NCI-H2227 (cell line): ENCODE results near the gene ZNF618.

Experiments
- DNase-seq: peaks from one replicate; lab custom pipeline; 2025; ENCODE audit not compliant: unreplicated experiment; lab: John Stamatoyannopoulos, UW

Gene ZNF618

DNA sequence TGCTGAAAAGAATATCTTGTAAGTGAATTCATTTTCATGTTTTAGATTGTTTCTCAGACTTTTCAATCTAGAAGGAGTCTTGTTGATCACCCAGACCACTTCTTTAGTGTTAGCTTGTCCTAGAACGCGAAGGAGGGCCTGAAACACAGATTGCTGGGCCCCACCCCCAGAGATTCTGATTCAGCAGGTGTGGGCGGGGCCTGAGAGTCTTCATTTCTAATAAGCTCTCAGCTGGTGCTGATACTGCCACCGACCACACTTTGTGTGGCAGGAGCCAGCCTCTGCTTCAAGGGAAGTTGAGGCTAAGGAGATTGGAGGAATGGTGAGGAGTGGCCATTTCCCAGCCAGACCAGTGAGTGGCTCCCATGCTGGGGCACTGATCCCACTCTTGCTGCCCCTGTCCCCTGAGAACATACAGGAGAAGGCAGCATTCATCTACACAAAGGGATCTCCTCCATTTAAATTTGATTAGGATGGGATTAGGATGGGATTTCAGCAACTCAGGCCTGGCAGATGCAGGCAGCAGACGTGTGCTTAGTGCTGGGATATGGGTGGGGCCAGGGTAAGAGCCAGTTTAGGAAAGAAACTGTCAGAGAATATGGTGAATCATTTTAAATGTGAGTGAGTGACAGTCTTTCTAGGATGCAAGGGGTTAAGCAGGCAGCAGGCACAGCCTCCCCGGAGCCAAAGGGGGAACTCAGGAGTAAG lies 35.9 kb downstream of the ZNF618 start:
- no peak for DNase-seq

DNA sequence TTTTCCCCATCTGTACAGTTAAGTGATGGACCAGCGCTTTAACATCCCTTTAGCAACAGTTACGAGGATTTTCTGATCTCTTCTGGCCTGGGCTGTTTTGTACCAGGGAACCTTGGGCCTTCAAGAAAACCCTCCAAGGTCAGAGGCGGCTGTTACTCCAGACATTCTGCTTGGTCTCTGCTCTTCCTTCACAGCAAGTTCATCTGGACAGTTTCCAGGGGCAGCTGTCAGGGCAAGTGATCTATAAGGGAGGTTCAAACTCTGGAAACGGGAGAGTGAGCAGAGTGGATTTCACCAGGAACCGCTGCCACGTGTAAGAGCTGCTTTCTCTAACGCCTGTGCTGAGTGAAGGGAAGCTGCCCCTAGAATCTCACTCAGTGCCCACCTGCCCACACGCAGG lies 36.7 kb downstream of the ZNF618 start:
- DNase-seq, result no peak

DNA sequence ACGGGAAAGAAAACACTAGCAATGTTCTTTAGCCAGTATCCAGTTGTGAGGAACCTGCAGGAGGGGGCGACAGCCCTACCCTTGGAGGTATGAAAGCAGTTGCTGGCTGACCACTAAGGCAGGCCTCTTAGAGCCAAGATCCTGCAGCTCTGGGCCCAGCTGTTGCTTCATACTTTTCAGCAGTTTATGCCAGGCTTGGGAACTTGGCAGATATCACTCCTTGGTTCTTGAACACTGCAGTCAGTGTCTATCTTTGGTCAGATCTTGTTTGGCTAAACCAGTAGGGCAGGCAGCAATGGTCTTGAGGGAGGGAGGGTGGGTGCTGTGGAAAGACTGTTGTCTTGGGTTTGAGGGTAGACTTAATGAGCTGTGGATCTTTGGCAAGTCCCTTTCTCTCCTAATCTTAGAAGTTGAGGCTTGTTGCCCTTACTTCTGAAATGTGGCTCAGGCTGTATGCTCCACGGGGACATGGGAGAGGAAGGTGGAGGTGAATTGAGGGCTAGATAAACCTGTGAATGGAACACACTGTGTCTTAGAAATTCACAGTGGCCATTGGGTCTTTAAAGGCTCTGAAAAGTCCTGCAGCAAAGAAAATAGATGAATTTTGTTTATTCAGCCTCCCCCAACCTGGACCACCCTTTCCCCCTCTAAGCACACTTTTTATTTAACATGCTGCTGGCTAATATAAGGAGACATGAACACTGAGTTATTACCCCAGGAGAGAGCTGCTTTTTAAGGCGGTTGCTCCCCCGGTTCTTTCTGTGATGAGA lies 37.5 kb downstream of the ZNF618 start:
- no peak for DNase-seq

DNA sequence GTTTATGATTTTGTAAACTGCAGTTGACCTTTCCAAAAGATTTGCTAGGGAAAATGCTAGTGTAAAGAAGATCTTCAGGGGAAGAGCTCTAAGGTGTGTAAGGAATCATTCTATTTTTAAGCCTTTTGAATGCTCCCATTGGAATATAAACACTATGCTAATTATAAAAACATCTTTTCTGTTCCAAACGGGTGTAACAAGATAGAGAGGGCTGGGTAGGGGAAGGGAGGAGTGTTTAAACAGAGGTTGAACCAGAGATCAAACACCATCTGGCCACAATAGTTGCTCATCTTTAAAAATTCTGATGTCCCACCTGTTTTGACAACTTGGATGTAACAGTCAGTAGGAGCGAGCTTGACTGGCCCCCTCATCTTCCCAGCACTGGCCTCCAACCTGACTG lies 38.4 kb downstream of the ZNF618 start:
- no peak for DNase-seq

DNA sequence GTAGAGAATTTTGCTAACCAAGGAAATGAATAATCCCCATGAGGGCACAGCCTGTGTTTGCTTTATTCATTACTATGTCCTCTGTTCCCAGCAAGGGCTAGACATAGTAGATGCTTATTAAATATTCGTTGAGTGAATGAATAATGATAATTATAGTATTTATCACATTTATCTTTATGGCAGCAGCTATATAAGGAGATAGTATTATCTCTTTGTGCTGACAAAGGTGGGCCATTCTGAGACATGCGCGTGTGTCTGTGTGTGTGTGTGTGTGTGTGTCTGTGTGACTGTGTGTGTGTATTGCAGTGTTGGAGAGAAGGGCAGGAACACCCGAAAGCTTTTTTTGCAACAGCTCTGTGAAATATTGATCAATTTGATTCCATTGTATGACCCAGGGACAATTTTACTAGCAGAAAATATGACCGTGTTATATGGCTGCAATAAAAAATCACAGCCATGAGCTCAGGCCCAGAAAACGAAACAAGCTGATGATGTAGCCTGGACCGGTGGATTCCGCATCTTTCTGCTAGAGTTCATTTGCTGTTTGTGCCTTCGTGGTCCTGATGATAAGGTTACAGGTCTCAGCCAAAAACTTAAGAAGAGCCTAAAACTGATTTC lies 39.8 kb downstream of the ZNF618 start:
- no peak for DNase-seq

DNA sequence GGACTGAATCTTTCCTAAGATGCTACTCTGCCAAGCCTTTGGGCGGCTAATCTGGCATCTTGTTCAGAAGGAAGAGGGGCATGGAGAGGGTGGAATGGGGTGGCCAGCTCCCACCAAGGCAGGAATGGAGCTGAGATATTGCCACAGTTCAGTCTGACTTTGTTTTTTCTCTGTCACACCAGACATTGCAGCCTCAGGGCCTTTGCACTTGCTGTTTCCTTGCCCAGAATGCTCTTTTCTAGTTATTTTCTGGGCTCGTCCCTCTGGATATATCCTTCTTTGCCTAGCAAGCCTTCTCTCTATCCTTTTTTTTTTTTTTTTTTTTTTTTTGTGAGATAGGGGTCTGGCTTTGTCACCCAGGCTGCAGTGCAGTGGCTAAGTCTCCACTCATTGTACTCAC lies 40.8 kb downstream of the ZNF618 start:
- DNase-seq, result no peak

DNA sequence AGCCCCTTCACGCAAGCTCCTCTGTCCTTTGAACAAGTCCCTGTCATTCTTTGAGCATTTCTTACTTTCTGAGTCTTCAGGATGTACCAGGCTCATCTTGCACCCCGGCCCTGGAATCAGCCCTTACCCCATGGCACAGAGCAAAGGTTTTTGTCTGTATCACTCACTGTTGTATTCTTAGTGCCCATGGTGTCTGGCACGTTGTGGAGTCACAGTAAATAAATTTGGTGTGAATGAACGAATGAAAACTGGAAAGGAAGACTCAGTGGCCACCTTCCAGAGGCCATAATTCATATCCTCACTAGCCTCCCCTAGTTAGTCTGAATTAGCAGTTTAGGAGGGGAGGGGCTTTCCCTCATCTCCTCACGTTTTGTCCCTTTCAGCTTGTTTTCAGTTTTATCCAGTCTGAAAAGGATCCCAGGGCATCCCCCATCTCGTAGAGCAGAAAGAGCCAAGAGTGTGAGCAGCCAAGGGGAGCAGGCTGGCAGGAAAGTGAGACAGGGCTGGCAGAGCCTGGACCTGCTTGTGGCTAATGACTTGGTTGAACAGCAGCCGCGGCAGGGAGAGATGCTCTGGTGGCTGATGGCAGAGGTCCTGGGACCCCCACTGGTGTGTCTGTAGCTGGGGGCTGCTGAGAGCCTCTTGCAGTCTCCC lies 42.7 kb downstream of the ZNF618 start:
- DNase-seq, result no peak

DNA sequence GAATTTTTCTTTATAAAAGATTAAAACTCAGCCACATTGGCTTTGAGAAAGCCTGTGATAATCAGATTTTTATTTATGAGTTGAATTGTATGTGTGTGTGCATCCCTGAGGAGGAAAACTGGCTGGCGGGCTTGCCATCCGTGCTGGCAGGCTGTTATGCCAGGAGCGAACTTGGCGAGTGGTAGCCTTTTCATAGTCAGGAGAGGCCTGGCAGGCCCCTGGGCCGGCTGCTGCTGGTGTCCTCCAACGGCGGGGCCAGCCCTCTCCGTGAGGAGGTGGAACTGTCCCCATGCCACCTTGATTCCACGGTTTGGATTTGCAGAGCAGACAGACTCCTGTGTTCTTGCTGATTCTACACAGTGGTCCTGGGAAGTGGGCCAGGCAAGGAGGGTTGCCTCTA lies 43.3 kb downstream of the ZNF618 start:
- DNase-seq, result no peak

DNA sequence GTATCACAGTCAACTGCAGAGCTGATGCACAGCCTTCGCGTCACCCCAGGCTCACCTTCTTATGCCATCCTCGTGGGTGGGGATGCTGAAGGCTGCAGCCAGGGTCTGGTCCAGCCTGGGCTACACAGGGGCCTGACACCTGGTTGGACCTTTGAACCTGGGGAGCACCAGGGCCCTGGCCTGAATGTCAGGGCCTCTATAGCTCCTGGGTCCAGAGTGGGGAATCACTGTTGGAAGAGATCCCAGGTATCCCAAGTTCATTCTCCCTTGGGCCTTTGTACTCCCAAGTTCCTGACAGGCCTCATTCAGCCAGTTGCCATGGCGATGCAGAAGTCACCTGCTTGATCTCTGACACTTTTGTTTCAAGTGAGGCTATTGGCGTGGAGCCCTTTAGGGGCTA lies 43.8 kb downstream of the ZNF618 start:
- no peak for DNase-seq

DNA sequence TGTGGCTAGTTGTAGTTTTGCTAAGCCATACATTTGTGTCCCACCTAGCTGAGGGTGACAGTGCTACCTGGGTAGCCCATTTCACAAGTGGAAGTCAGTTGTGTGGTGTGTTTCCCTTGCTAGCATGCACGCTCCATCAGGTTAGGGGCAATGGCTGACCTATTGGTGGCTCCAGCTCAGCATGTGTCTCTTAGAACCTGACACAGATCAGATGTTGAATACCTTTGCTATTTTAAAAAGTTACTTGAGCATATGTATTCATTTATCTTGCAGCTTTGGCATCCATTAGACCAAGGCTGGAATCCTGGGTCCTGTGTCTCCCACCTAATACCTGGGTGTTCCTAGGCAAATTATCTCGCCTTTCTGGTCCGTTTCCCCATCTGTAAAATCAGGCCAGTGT lies 44.8 kb downstream of the ZNF618 start:
- no peak for DNase-seq

DNA sequence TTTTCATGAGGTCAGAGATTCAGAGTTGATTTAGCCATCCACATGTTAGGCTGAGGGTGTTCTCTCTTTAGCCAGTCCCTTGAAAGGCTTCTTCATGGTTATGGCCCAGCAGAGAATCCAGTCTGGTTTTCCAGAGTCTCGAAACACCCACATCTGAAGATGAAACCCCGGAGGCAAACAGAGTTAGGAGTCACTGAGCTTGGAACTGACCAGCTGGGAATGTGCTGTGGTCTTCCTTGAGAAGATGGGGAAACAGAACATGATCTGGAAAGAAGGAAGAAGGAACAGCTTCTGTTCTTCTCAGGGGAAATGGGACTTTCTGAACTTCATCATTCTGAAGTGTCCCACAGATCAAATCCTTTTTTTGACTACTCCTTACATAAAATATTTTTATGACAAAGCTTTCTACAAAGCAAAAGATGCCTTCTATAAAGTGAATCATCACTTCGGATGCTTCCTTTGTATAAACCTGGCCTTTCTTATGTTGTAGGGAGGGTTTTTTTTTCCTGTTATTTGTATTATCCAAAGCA lies 45.4 kb downstream of the ZNF618 start:
- DNase-seq, result no peak

DNA sequence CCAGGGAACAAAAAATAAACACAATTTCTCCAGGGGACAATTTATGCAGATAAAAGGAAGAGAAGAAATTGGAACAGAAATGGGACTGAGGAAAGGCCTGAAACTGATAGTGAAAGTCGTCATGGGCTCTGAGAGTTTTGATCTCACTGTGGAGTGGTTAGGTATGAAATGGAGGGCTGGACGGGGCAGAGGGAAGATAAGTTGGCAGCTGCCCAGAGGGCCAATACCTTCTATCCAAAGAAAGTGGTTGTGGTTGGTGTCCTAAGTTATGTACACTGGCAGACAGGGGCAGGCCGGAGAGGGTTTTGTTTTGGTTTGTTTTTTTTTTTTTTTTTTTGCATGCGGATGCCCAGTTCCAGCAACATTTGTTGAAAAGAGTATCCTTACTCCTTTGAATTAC lies 46.1 kb downstream of the ZNF618 start:
- DNase-seq, result no peak

DNA sequence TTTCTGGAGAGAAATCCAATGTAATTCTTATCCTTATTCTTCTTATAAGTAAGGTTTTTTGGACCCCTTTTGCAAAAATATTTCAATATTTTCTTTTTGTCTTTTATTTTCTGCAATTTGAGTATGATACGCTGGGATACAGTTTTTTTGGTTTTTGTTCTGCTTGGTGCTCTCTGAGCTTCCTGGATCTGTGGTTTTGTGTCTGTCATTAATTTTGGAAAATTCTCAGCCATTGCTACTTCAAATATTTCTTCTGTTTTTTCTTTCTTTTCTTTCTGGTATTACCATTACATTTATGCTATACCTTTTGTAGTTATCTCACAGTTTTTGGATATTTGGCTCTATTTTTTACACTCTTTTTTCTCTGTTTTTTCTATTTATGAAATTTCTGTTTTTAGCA lies 50.1 kb downstream of the ZNF618 start:
- no peak for DNase-seq

DNA sequence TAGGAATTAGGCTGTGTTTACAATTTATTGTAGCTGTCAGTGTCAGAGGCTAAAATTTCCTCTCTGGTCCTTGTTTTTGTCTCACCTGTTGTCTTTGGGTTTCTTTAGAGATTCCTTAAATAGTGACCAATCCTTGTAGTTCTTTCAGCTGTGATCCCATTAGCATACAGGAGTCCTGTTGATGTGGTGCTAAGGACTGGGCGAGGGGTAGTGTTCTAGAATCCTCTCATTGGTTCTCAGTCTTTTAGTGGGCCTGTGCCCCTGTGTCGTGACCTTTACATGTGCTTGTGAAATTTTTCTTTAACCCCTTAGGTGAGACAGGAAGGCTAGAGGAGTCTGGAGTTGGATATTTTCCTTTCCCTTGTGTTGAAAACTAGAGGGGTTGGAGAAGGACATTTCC lies 51.2 kb downstream of the ZNF618 start:
- no peak for DNase-seq

DNA sequence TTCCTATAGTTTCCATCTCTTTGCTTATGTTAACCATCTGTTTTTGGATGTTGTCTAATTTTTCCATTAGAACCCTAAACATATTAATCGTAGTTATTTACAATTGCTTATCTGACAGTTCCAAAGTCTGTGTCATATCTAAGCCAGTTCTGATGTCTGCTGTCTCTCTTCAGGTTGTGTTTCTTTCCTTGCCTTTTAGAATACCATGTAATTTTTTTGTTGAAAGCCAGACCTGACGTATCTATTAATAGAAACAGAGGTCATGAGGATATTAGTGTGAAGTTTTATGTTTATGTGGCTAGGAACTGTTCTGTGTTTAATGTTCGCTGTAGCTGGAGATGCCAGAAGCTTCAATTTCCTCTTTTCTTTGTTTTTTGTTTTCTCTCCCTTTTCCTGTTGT lies 52.2 kb downstream of the ZNF618 start:
- no peak for DNase-seq

DNA sequence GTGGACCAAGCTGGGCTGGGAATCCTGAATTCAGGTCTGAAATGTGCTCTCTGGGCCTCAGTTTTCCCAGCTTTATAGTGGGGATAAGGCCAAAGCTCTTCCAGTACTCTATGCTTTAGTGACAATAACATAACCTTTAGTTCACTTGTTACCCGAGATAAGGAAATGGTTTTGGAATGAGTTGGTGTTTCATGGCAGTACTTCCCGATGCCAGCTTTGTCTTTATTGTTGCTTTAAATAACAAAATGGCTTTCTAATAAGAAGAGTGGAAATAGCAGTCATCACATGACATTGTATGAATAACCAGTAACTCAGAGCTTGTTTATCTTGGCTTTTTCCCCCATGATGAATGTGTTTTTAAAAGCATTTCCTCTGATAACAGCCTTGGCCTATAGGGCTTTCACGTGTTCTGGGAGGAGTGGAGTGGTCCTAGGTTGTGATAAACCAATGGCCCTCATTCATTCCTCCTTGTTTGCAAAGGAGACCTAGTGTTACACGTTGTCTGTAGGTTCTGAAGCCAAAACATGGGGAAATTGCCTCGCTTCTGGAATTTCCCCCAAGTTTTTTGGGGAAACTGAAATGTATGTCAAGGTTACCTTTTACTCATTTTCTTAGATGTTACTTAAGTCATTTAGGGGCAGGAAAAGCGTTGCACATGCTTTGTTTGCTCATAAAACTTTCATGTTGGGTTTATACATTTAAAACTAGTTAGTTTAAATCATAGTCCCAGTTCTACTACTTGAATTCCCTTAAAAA lies 53.7 kb downstream of the ZNF618 start:
- DNase-seq, result no peak

DNA sequence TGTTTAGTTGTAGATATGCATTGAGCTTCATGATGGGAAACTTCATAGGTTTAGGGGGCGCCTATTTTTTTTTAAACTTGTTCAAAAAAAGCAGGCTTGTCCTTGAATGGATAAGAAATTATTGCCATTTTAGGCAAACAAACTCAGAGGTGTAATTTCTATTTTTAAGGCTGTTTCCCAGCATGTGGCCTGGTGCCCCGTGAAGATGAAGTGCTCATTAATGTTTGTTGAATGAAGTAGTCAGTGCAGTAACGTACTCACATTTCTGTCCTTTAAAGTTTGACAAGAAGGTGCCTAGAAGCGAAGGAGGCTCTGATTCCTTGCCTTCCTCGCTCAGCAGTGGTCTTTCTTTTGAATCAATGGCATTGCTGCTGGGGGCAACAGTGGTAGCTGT lies 54.3 kb downstream of the ZNF618 start:
- DNase-seq, result no peak

DNA sequence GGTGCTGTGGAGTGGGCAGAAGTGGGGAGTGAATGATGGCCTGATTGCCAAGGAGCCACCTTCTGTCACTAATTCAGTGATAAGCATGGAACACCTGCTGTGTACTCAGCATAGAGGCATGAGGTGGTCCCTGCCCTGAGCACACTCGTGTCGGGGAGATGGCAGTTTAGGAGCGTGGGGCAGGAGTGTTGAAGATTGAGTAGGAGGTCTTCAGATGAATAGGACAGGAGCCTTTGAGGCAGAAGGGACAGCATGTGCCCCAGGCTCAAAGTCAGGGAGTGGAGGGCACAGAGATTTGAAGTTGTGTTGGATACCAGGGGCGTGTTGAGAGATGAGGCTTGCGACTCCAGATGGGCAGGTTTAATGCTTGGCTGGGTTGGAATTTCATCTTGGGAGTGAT lies 55.0 kb downstream of the ZNF618 start:
- no peak for DNase-seq

DNA sequence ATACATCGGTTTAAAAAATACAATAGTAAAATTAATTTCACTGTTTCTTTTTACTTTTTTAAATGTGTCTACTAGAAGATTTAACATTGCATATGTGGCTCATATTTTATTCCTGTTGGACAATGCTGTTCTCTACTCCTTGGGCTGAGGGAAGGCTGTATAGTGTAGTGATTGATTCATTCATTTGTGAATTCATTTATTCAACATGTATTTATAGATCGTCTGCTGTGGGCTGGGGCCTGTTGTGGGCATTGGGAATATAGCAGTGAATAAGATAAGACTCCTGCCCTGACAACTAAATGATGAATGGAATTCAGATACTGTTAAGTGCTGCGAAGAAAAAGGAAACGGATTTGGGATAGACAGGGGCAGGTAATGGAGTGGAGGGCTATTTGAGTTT lies 55.7 kb downstream of the ZNF618 start:
- no peak for DNase-seq

DNA sequence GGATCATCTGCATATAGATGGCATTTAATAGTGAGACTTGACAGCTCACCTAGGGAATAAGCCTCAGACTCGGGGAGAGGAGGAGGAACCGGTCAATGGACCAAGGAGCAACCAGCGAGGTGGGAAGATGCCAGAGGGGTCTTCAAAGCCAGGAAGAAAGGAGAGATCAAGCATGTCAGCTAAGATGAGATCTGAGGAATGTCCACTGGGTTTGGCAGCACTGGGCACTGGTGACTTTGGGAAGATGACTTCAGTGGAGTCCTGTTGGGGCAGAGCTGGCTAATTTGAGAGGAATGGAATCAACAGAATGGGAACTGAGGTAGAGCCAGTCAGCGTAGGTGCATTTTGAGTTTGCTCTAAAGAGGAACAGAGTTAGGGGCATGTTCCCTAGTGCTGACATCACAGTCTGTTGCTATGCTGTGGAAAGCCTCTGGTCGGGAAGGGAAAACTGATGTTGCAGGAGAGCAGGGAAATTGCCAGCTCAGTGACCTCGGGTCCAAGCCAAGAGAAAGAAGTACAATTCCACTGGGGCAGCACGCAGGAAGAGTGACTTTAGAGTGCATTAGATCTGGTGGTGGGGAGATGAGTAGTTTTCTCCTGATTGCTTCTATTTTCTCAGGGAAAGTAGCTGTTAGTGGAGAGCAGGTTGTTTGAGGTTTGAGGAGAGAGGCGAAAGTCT lies 56.9 kb downstream of the ZNF618 start:
- DNase-seq, result no peak
